A673 (cell line): Measurements from ENCODE around the gene AURKAIP1. TPM values are rescaled to one million over a fixed set of nuclear protein-coding genes. Genes with fewer than 3 reads are reported as not detected.

Experiments used
- BruUV-seq: library from RNA; stranded (reverse); fragments of 400-500 nt; replicated peaks from 2 replicates; lab custom pipeline; 2021; lab: Mats Ljungman, UMichigan
- CTCF ChIA-PET: fragments of 300-600 bp; sonication (Branson Sonifier 250); formaldehyde crosslinking; loops from one replicate; lab custom pipeline; 2022; ENCODE audit warnings: antibody characterized with exemption; lab: Charles Lee
- POLR2A ChIA-PET: fragments of 300-600 bp; sonication (Branson Sonifier 250); formaldehyde crosslinking; loops from one replicate; lab custom pipeline; 2022; ENCODE audit warnings: antibody characterized with exemption; ENCODE audit not compliant: low non-redundant PET; lab: Charles Lee
- DNase-seq: peaks from one replicate; pipeline ENCODE4 v3.0.0-alpha.2; 2015; ENCODE audit warnings: low spot score
- H3K27ac ChIP-seq: fragments of 200-600 bp; sonication (generic); 2 replicates; pipeline ENCODE4 v1.5.1; 2016; ENCODE audit warnings: mixed run types, low read depth, mild to moderate bottlenecking, mixed read lengths, antibody characterized with exemption, low read length; ENCODE audit not compliant: poor library complexity, severe bottlenecking
- H3K27me3 ChIP-seq: fragments of 200-600 bp; sonication (generic); replicated peaks from 2 replicates; pipeline ENCODE4 v1.6.1; 2017; ENCODE audit warnings: mixed run types, low read depth, mild to moderate bottlenecking, mixed read lengths, antibody characterized with exemption, low read length; ENCODE audit not compliant: insufficient read depth, poor library complexity
- H3K36me3 ChIP-seq: fragments of 200-600 bp; sonication (generic); 2 replicates; pipeline ENCODE4 v1.6.1; 2016; ENCODE audit warnings: mixed run types, mild to moderate bottlenecking, mixed read lengths, antibody characterized with exemption, low read length; ENCODE audit not compliant: insufficient read depth, poor library complexity, severe bottlenecking
- H3K4me1 ChIP-seq: fragments of 200-600 bp; sonication (generic); 2 replicates; pipeline ENCODE4 v1.6.1; 2017; ENCODE audit warnings: mixed run types, mild to moderate bottlenecking, mixed read lengths, antibody characterized with exemption, low read length; ENCODE audit not compliant: insufficient read depth, poor library complexity, severe bottlenecking
- H3K4me3 ChIP-seq: fragments of 200-600 bp; sonication (generic); 2 replicates; pipeline ENCODE4 v1.5.1; 2016; ENCODE audit warnings: low read depth, mixed run types, mild to moderate bottlenecking, mixed read lengths, low read length; ENCODE audit not compliant: poor library complexity, severe bottlenecking
- H3K9me3 ChIP-seq: fragments of 200-600 bp; sonication (generic); 2 replicates; pipeline ENCODE4 v1.6.1; 2016; ENCODE audit warnings: mixed run types, low read depth, mild to moderate bottlenecking, mixed read lengths, antibody characterized with exemption, low read length; ENCODE audit not compliant: poor library complexity, severe bottlenecking
- CTCF ChIP-seq: fragments of 300-800, 200-600 bp; sonication (generic); conservative IDR thresholded peaks from 2 replicates; pipeline ENCODE4 v1.5.1; 2017; ENCODE audit warnings: low read depth, mild to moderate bottlenecking, antibody characterized with exemption, low read length, moderate library complexity, mixed read lengths
- EZH2 ChIP-seq: fragments of 200-600 bp; sonication (generic); IDR thresholded peaks from 2 replicates; pipeline ENCODE4 v1.6.1; 2017; ENCODE audit warnings: borderline replicate concordance, low read depth, mild to moderate bottlenecking, mixed read lengths, antibody characterized with exemption, low read length; ENCODE audit not compliant: poor library complexity, severe bottlenecking
- intact Hi-C: fragments of 100-400 bp; cut with micrococcal nuclease; formaldehyde crosslinking; loops from one replicate; pipeline ENCODE4 v1.10.0; 2022; ENCODE audit not compliant: unreplicated experiment
- total RNA-seq: library from RNA; stranded (reverse); gene quantifications from 2 replicates; pipeline ENCODE4 v1.2.3, GENCODE V29; 2021

Gene AURKAIP1
- total RNA-seq, 1 experiment from 2014 or later = 172 TPM

- H3K9me3 ChIP-seq = no peaks in the 10 kb centered on the region
- POLR2A ChIA-PET = no interaction called here
These were observed 10.7 kb downstream of the AURKAIP1 start for GRCh38 chr1:1364266-1364665.

GRCh38 chr1:1361982-1362423 is 13.0 kb downstream of the AURKAIP1 start:
- intact Hi-C loops = no loop called here
- Histone ChIP-seq H3K9me3 (no peaks in the 10 kb centered on the region), H3K27me3 (no peaks in the 10 kb centered on the region), H3K4me3 (no peak overlapping the region), H3K36me3 (no peaks in the 10 kb centered on the region), H3K4me1 (no peaks in the 10 kb centered on the region), H3K27ac (no peak overlapping the region)
- TF ChIP-seq EZH2 (no peak), CTCF (no peak)
- CTCF ChIA-PET = no interaction called here
- no peak for DNase-seq
- BruUV-seq = no TSS peak
- POLR2A ChIA-PET = no interaction called here

More at GRCh38 chr1:1364266-1364665, 10.7 kb downstream of the AURKAIP1 start:
- intact Hi-C loops = no loop called here
- Histone ChIP-seq H3K27me3 (no peaks in the 10 kb centered on the region), H3K36me3 (no peaks in the 10 kb centered on the region), H3K27ac (no peak overlapping the region), H3K4me1 (no peaks in the 10 kb centered on the region), H3K4me3 (no peak overlapping the region)
- no peak for TF ChIP-seq EZH2
- DNase-seq = no peak
- CTCF ChIA-PET = no interaction called here
- no TSS peak for BruUV-seq

- no peak for DNase-seq
- TF ChIP-seq CTCF = no peak
- no peak for TF ChIP-seq EZH2
- ChIA-PET CTCF (no interaction called here), POLR2A (no interaction called here)
- H3K27ac ChIP-seq = no peak overlapping the region
- H3K9me3 ChIP-seq = no peaks in the 10 kb centered on the region
- no peak overlapping the region for H3K4me3 ChIP-seq
- BruUV-seq = no TSS peak
- intact Hi-C loops = no loop called here
- no peaks in the 10 kb centered on the region for H3K36me3 ChIP-seq
- no peaks in the 10 kb centered on the region for H3K4me1 ChIP-seq
- H3K27me3 ChIP-seq = no peaks in the 10 kb centered on the region
These were observed 13.6 kb downstream of the AURKAIP1 start for GRCh38 chr1:1361233-1361981.
